GM11168 (cell line): ENCODE data around the gene MT1F.

Source experiments
- in situ Hi-C: fragments of 300-500 bp; cut with MboI; formaldehyde crosslinking; loops from one replicate; pipeline ENCODE4 v1.12.0; 2022; ENCODE audit warnings: low sequenced_read_pairs; ENCODE audit not compliant: unreplicated experiment

The MT1F gene

GRCh38 chr16:56689171-56689570, 31.4 kb downstream of the MT1F start:
- in situ Hi-C loops = no loop called here

- in situ Hi-C loops = loop anchor here (10.0 kb wide), 1 partner anchor 106 kb away; the partner anchor contains the start of gene MT3
Observed at GRCh38 chr16:56690420-56691122, 32.8 kb downstream of the MT1F start.

GRCh38 chr16:56691885-56692284, 34.1 kb downstream of the MT1F start:
- in situ Hi-C loops = loop anchor here (10.0 kb wide), 1 partner anchor 107 kb away; the partner anchor contains the start of gene MT3

GRCh38 chr16:56695246-56695645, 37.5 kb downstream of the MT1F start:
- in situ Hi-C loops = loop anchor here (10.0 kb wide), 1 partner anchor 110 kb away; the partner anchor contains the start of gene MT3

GRCh38 chr16:56697456-56698155, 39.8 kb downstream of the MT1F start:
- in situ Hi-C loops = loop anchor here (10.0 kb wide), 1 partner anchor 113 kb away; the partner anchor contains the start of gene MT3

GRCh38 chr16:56700195-56700594, 42.4 kb downstream of the MT1F start:
- in situ Hi-C loops = no loop called here

- in situ Hi-C loops = no loop called here
Observed at GRCh38 chr16:56700631-56701030, 42.9 kb downstream of the MT1F start.

- in situ Hi-C loops = no loop called here
Observed at GRCh38 chr16:56701534-56701933, 43.8 kb downstream of the MT1F start.

- in situ Hi-C loops = no loop called here
Observed at GRCh38 chr16:56702836-56703235, 45.1 kb downstream of the MT1F start.
